Ovary (tissue), 3 donors: ENCODE results near the gene FOLR2.

Source experiments
- CTCF ChIP-seq, 3 donors: fragments of 450-650 bp in 2 of 3; fragments of 200-600 bp in 1 of 3; IDR thresholded peaks; one replicate each; pipeline versions ENCODE4 v1.5.1 to v1.8.0; 2016 to 2022; ENCODE audit warnings: antibody characterized with exemption in 3 of 3, mild to moderate bottlenecking in 1 of 3
- POLR2A ChIP-seq: fragments of 450-650 bp; IDR thresholded peaks from one replicate; pipeline ENCODE4 v1.6.1; 2017; ENCODE audit warnings: antibody characterized with exemption, mild to moderate bottlenecking, moderate library complexity
- donor health status: DM: no; HTN: no; CAD: no.

- TF ChIP-seq CTCF (IDR thresholded peaks at IDR 0.05), result no peak
- TF ChIP-seq POLR2A, result no peak
Measured at GRCh38 chr11:72190631-72191071, 25.9 kb upstream of the FOLR2 start.
